Hematopoietic multipotent progenitor cell (in vitro differentiated cells): ENCODE results near the gene FGFR4. TPM values are rescaled to one million over a fixed set of nuclear protein-coding genes. Genes with fewer than 3 reads are reported as not detected.

ENCODE experiments used
- DNase-seq, 3 donors: peaks; one replicate each; pipeline ENCODE4 v3.0.0-alpha.2; 2011 to 2015; ENCODE audit warnings: low read depth in 2 of 3, low spot score in 2 of 3
- total RNA-seq: library from RNA; depleted of rRNA; stranded (reverse); fragments of >200 nt; gene quantifications from one replicate; pipeline ENCODE4 v1.2.3, GENCODE V29; 2012

The FGFR4 gene
- total RNA-seq, 1 donor, result 0.54 TPM

- DNase-seq, result no peak
Measured at GRCh38 chr5:177131019-177131320, 44.3 kb downstream of the FGFR4 start.

- DNase-seq, result no peak
Measured at GRCh38 chr5:177131352-177132135, 44.8 kb downstream of the FGFR4 start.

- DNase-seq, result peak in 2 of 3 donors; percentile 65 to 67
Measured at GRCh38 chr5:177132136-177133095, 45.7 kb downstream of the FGFR4 start.

- DNase-seq, result peak; percentile 89 to 96 (median 93)
Measured at GRCh38 chr5:177133096-177133852, 46.6 kb downstream of the FGFR4 start, which contains the start of gene NSD1. TSS of gene NSD1 (plus strand) at chr5:177133773. CDS start at chr5:177135104, 1,331 bp downstream.

GRCh38 chr5:177133853-177134696 is 47.4 kb downstream of the FGFR4 start:
- DNase-seq, result peak in 1 of 3 donors; percentile 48

- peak in 1 of 3 donors; percentile 15 for DNase-seq
Measured at GRCh38 chr5:177134697-177135225, 48.0 kb downstream of the FGFR4 start.

- no peak for DNase-seq
Measured at GRCh38 chr5:177140312-177140711, 53.6 kb downstream of the FGFR4 start.

- no peak for DNase-seq
Measured at GRCh38 chr5:177141496-177141895, 54.8 kb downstream of the FGFR4 start.

GRCh38 chr5:177142098-177142611 is 55.4 kb downstream of the FGFR4 start:
- no peak for DNase-seq

GRCh38 chr5:177142778-177143177 is 56.1 kb downstream of the FGFR4 start:
- DNase-seq, result no peak

- DNase-seq, result no peak
Measured at GRCh38 chr5:177146891-177147638, 60.4 kb downstream of the FGFR4 start.

Other genes starting within 250 kb of the FGFR4 start
- 3.5 TPM for gene HK3, start 187.6 kb upstream of the FGFR4 start, total RNA-seq
- 15.3 TPM for gene UIMC1, start 80.1 kb upstream of the FGFR4 start, total RNA-seq
- 27.2 TPM for gene ZNF346, start 64.2 kb upstream of the FGFR4 start, total RNA-seq
- gene NSD1, start 46.9 kb downstream of the FGFR4 start, total RNA-seq, result 32.9 TPM
- gene RAB24, start 216.8 kb downstream of the FGFR4 start, total RNA-seq, result 32.6 TPM
- 105 TPM for gene PRELID1, start 216.9 kb downstream of the FGFR4 start, total RNA-seq
- 11.0 TPM for gene MXD3, start 225.0 kb downstream of the FGFR4 start, total RNA-seq